ENCODE measurements around the gene PINK1. TPM values are rescaled to one million over a fixed set of nuclear protein-coding genes. Genes with fewer than 3 reads are reported as not detected.

PINK1 gene
- total RNA-seq, 5 donors from 2014 or later (not counting 1 experiment from before 2014, with no cell fraction given) = 11.8 to 30.1 (median 26.8) TPM

GRCh38 chr1:20589331-20590278, 43.7 kb upstream of the PINK1 start:
- Mint-ChIP-seq H3K36me3 (no peaks in the 10 kb centered on the region), H3K27ac (no peak overlapping the region), H3K4me1 (peaks cover 8 to 13% (median 9%) of the 10 kb centered on the region in 3 donors), H3K27me3 (peaks cover 50 to 74% of the 10 kb centered on the region in 2 donors), H3K4me3 (no peak overlapping the region), H3K9me3 (no peaks in the 10 kb centered on the region)
- ChIA-PET CTCF (no interaction called here), POLR2A (no interaction called here)
- Histone ChIP-seq H3K36me3 (ENCODE audit: control insufficient read depth in 2 of 2, extremely low read depth in 1 of 2, insufficient read depth in 1 of 2, low read length in 1 of 2) (no peaks in the 10 kb centered on the region), H3K4me1 (ENCODE audit: control insufficient read depth in 1 of 2, extremely low read depth in 1 of 2, insufficient read depth in 2 of 2, low read length in 2 of 2) (peaks cover 0 to 5% of the 10 kb centered on the region in 2 experiments), H3K4me3 (ENCODE audit: control insufficient read depth in 1 of 2, extremely low read depth in 1 of 2, low read length in 1 of 2) (no peak overlapping the region), H3K27ac (ENCODE audit: low read length) (no peak overlapping the region), H3K27me3 (replicated peaks in 1 of 2; ENCODE audit: control insufficient read depth in 2 of 2, extremely low read depth in 1 of 2, insufficient read depth in 2 of 2, low read length in 1 of 2) (peaks cover 2 to 59% of the 10 kb centered on the region in 2 experiments), H3K9me3 (no peaks in the 10 kb centered on the region)
- WGBS (ENCODE audit: insufficient coverage) = 0% methylated on average over 4 of the region's 24 CpGs
- peak in 1 of 35 experiments; percentile 12 for DNase-seq
- ATAC-seq (replicated peaks in 1 of 4) = no peak

GRCh38 chr1:20590306-20590777, 42.9 kb upstream of the PINK1 start:
- no peak overlapping the region for H3K27ac ChIP-seq (ENCODE audit: low read length)
- no peaks in the 10 kb centered on the region for H3K36me3 ChIP-seq (ENCODE audit: control insufficient read depth in 2 of 2, extremely low read depth in 1 of 2, insufficient read depth in 1 of 2, low read length in 1 of 2)
- H3K4me1 Mint-ChIP-seq = peaks cover 8 to 13% (median 9%) of the 10 kb centered on the region in 3 donors
- no peak overlapping the region for H3K27ac Mint-ChIP-seq
- no peaks in the 10 kb centered on the region for H3K9me3 ChIP-seq
- peaks cover 46 to 72% of the 10 kb centered on the region in 2 donors for H3K27me3 Mint-ChIP-seq
- ATAC-seq (replicated peaks in 1 of 4) (no peak), DNase-seq (peak in 1 of 35 experiments; percentile 2)
- no peak overlapping the region for H3K4me3 Mint-ChIP-seq
- H3K4me3 ChIP-seq (ENCODE audit: control insufficient read depth in 1 of 2, extremely low read depth in 1 of 2, low read length in 1 of 2) = no peak overlapping the region
- H3K9me3 Mint-ChIP-seq = no peaks in the 10 kb centered on the region
- ChIA-PET POLR2A (no interaction called here), CTCF (no interaction called here)
- 53% methylated on average over 5 of the region's 7 CpGs for WGBS (ENCODE audit: insufficient coverage)
- peaks cover 0 to 5% of the 10 kb centered on the region in 2 experiments for H3K4me1 ChIP-seq (ENCODE audit: control insufficient read depth in 1 of 2, extremely low read depth in 1 of 2, insufficient read depth in 2 of 2, low read length in 2 of 2)
- H3K36me3 Mint-ChIP-seq = no peaks in the 10 kb centered on the region
- peaks cover 2 to 65% of the 10 kb centered on the region in 2 experiments for H3K27me3 ChIP-seq (replicated peaks in 1 of 2; ENCODE audit: control insufficient read depth in 2 of 2, extremely low read depth in 1 of 2, insufficient read depth in 2 of 2, low read length in 1 of 2)

GRCh38 chr1:20593756-20594155, 39.5 kb upstream of the PINK1 start:
- POLR2A ChIA-PET = no interaction called here
- Histone ChIP-seq H3K27me3 (replicated peaks in 1 of 2; ENCODE audit: control insufficient read depth in 2 of 2, extremely low read depth in 1 of 2, insufficient read depth in 2 of 2, low read length in 1 of 2) (peaks cover 0 to 54% of the 10 kb centered on the region in 2 experiments), H3K9me3 (no peaks in the 10 kb centered on the region), H3K4me3 (ENCODE audit: control insufficient read depth in 1 of 2, extremely low read depth in 1 of 2, low read length in 1 of 2) (no peak overlapping the region), H3K27ac (ENCODE audit: low read length) (no peak overlapping the region), H3K4me1 (ENCODE audit: control insufficient read depth in 1 of 2, extremely low read depth in 1 of 2, insufficient read depth in 2 of 2, low read length in 2 of 2) (peaks cover 0 to 4% of the 10 kb centered on the region in 2 experiments), H3K36me3 (ENCODE audit: control insufficient read depth in 2 of 2, extremely low read depth in 1 of 2, insufficient read depth in 1 of 2, low read length in 1 of 2) (no peaks in the 10 kb centered on the region)
- DNase-seq (no peak), ATAC-seq (replicated peaks in 1 of 4) (no peak)
- CTCF ChIA-PET = no interaction called here
- WGBS (ENCODE audit: insufficient coverage) = 35% methylated on average over 2 of the region's 5 CpGs
- Mint-ChIP-seq H3K4me1 (peaks cover 6 to 13% (median 7%) of the 10 kb centered on the region in 3 donors), H3K4me3 (no peak overlapping the region), H3K36me3 (no peaks in the 10 kb centered on the region), H3K27me3 (peaks cover 36 to 51% of the 10 kb centered on the region in 2 donors), H3K27ac (no peak overlapping the region), H3K9me3 (no peaks in the 10 kb centered on the region)

- Mint-ChIP-seq H3K36me3 (no peaks in the 10 kb centered on the region), H3K9me3 (no peaks in the 10 kb centered on the region), H3K27me3 (peaks cover 26 to 42% of the 10 kb centered on the region in 2 donors), H3K4me3 (no peak overlapping the region), H3K4me1 (peaks cover 0 to 3% (median 0%) of the 10 kb centered on the region in 3 donors), H3K27ac (no peak overlapping the region)
- ChIA-PET CTCF (no interaction called here), POLR2A (no interaction called here)
- no peaks in the 10 kb centered on the region for H3K4me1 ChIP-seq (ENCODE audit: control insufficient read depth in 1 of 2, extremely low read depth in 1 of 2, insufficient read depth in 2 of 2, low read length in 2 of 2)
- ATAC-seq (replicated peaks in 1 of 4) (no peak), DNase-seq (no peak)
- no peak overlapping the region for H3K4me3 ChIP-seq (ENCODE audit: control insufficient read depth in 1 of 2, extremely low read depth in 1 of 2, low read length in 1 of 2)
- H3K27ac ChIP-seq (ENCODE audit: low read length) = no peak overlapping the region
- 86% methylated on average over 14 of the region's 14 CpGs for WGBS (ENCODE audit: insufficient coverage)
- H3K27me3 ChIP-seq (replicated peaks in 1 of 2; ENCODE audit: control insufficient read depth in 2 of 2, extremely low read depth in 1 of 2, insufficient read depth in 2 of 2, low read length in 1 of 2) = peaks cover 0 to 48% of the 10 kb centered on the region in 2 experiments
- H3K36me3 ChIP-seq (ENCODE audit: control insufficient read depth in 2 of 2, extremely low read depth in 1 of 2, insufficient read depth in 1 of 2, low read length in 1 of 2) = no peaks in the 10 kb centered on the region
- no peaks in the 10 kb centered on the region for H3K9me3 ChIP-seq
Measured at GRCh38 chr1:20594746-20595145, 38.5 kb upstream of the PINK1 start.

- CTCF ChIA-PET = interaction anchor here in 1 of 2 donors (0.6 kb wide), 1 partner anchor 566 kb away, joined by 4 read pairs; no protein-coding TSS in a partner anchor
Measured at GRCh38 chr1:20596106-20596505, 37.2 kb upstream of the PINK1 start.

GRCh38 chr1:20597650-20598049, 35.6 kb upstream of the PINK1 start:
- ChIA-PET CTCF (interaction anchor here in 1 of 2 donors (0.6 kb wide), 2 partner anchors 17 to 632 kb away, joined by 4 read pairs; no protein-coding TSS in a partner anchor), POLR2A (no interaction called here)
- Histone ChIP-seq H3K36me3 (ENCODE audit: control insufficient read depth in 2 of 2, extremely low read depth in 1 of 2, insufficient read depth in 1 of 2, low read length in 1 of 2) (no peaks in the 10 kb centered on the region), H3K9me3 (no peaks in the 10 kb centered on the region), H3K27ac (ENCODE audit: low read length) (no peak overlapping the region), H3K4me3 (ENCODE audit: control insufficient read depth in 1 of 2, extremely low read depth in 1 of 2, low read length in 1 of 2) (no peak overlapping the region), H3K4me1 (ENCODE audit: control insufficient read depth in 1 of 2, extremely low read depth in 1 of 2, insufficient read depth in 2 of 2, low read length in 2 of 2) (no peaks in the 10 kb centered on the region), H3K27me3 (replicated peaks in 1 of 2; ENCODE audit: control insufficient read depth in 2 of 2, extremely low read depth in 1 of 2, insufficient read depth in 2 of 2, low read length in 1 of 2) (peaks cover 0 to 34% of the 10 kb centered on the region in 2 experiments)
- Mint-ChIP-seq H3K4me1 (no peaks in the 10 kb centered on the region), H3K27me3 (peaks cover 4 to 18% of the 10 kb centered on the region in 2 donors), H3K4me3 (no peak overlapping the region), H3K27ac (no peak overlapping the region), H3K9me3 (no peaks in the 10 kb centered on the region), H3K36me3 (no peaks in the 10 kb centered on the region)
- WGBS (ENCODE audit: insufficient coverage) = no CpG with 5 or more reads among the region's 3 CpGs
- DNase-seq = no peak
- no peak for ATAC-seq (replicated peaks in 1 of 4)

More at GRCh38 chr1:20596106-20596505, 37.2 kb upstream of the PINK1 start:
- no peak for DNase-seq
- no peaks in the 10 kb centered on the region for H3K9me3 ChIP-seq
- POLR2A ChIA-PET = interaction anchor here (0.6 kb wide), 3 partner anchors 14 to 723 kb away, joined by 3 to 11 read pairs (median 6); no protein-coding TSS in a partner anchor
- no peaks in the 10 kb centered on the region for H3K9me3 Mint-ChIP-seq
- no peaks in the 10 kb centered on the region for H3K36me3 ChIP-seq (ENCODE audit: control insufficient read depth in 2 of 2, extremely low read depth in 1 of 2, insufficient read depth in 1 of 2, low read length in 1 of 2)
- WGBS (ENCODE audit: insufficient coverage) = no CpG with 5 or more reads among the region's 6 CpGs
- no peak for ATAC-seq (replicated peaks in 1 of 4)
- H3K4me1 ChIP-seq (ENCODE audit: control insufficient read depth in 1 of 2, extremely low read depth in 1 of 2, insufficient read depth in 2 of 2, low read length in 2 of 2) = no peaks in the 10 kb centered on the region
- peaks cover 15 to 29% of the 10 kb centered on the region in 2 donors for H3K27me3 Mint-ChIP-seq
- no peaks in the 10 kb centered on the region for H3K4me1 Mint-ChIP-seq
- H3K27me3 ChIP-seq (replicated peaks in 1 of 2; ENCODE audit: control insufficient read depth in 2 of 2, extremely low read depth in 1 of 2, insufficient read depth in 2 of 2, low read length in 1 of 2) = peaks cover 0 to 43% of the 10 kb centered on the region in 2 experiments
- no peaks in the 10 kb centered on the region for H3K36me3 Mint-ChIP-seq
- H3K27ac ChIP-seq (ENCODE audit: low read length) = no peak overlapping the region
- H3K4me3 ChIP-seq (ENCODE audit: control insufficient read depth in 1 of 2, extremely low read depth in 1 of 2, low read length in 1 of 2) = no peak overlapping the region
- no peak overlapping the region for H3K27ac Mint-ChIP-seq
- H3K4me3 Mint-ChIP-seq = no peak overlapping the region
